H9 (cell line): ENCODE results near the gene FSIP2. TPM values are rescaled to one million over a fixed set of nuclear protein-coding genes. Genes with fewer than 3 reads are reported as not detected.

Source experiments
- DNase-seq: peaks from one replicate; pipeline ENCODE4 v3.0.0-alpha.2; 2017
- H2AFZ ChIP-seq: one replicate; pipeline ENCODE4 v1.6.1; 2013; ENCODE audit warnings: mild to moderate bottlenecking, low read length, control low read depth, moderate library complexity
- H2AK5ac ChIP-seq: 2 replicates; pipeline ENCODE4 v1.6.1; 2013; ENCODE audit warnings: low read length, control low read depth, mixed read lengths; ENCODE audit not compliant: insufficient read length
- H2BK120ac ChIP-seq: one replicate; pipeline ENCODE4 v1.6.1; 2013; ENCODE audit warnings: low read depth, mild to moderate bottlenecking, low read length, control low read depth, inconsistent platforms; ENCODE audit not compliant: poor library complexity, severe bottlenecking
- H2BK12ac ChIP-seq: 2 replicates; pipeline ENCODE4 v1.6.1; 2013; ENCODE audit warnings: low read length, control low read depth, mixed read lengths, low read depth; ENCODE audit not compliant: insufficient read length
- H2BK15ac ChIP-seq: 2 replicates; pipeline ENCODE4 v1.6.1; 2013; ENCODE audit warnings: low read depth, low read length, control low read depth
- H2BK20ac ChIP-seq: one replicate; pipeline ENCODE4 v1.6.1; 2013; ENCODE audit warnings: low read depth, mild to moderate bottlenecking, low read length, control low read depth, inconsistent platforms; ENCODE audit not compliant: poor library complexity, severe bottlenecking
- H2BK5ac ChIP-seq: 2 replicates; pipeline ENCODE4 v1.6.1; 2013; ENCODE audit warnings: low read length, control low read depth, mixed read lengths; ENCODE audit not compliant: insufficient read length
- H3K14ac ChIP-seq: 2 replicates; pipeline ENCODE4 v1.6.1; 2013; ENCODE audit warnings: low read length, control low read depth; ENCODE audit not compliant: insufficient read depth
- H3K18ac ChIP-seq: 2 replicates; pipeline ENCODE4 v1.6.1; 2013; ENCODE audit warnings: low read depth, mild to moderate bottlenecking, mixed read lengths, low read length, control low read depth; ENCODE audit not compliant: insufficient read length
- H3K23ac ChIP-seq: 2 replicates; pipeline ENCODE4 v1.6.1; 2013; ENCODE audit warnings: low read length, control low read depth, mixed read lengths, low read depth; ENCODE audit not compliant: insufficient read length
- H3K23me2 ChIP-seq: 2 replicates; pipeline ENCODE4 v1.6.1; 2013; ENCODE audit warnings: low read depth, mild to moderate bottlenecking, mixed read lengths, low read length, control low read depth; ENCODE audit not compliant: insufficient read length, poor library complexity, severe bottlenecking
- H3K27ac ChIP-seq: 2 replicates; pipeline ENCODE4 v1.5.1; 2013; ENCODE audit warnings: low read length, control low read depth, mixed read lengths, low read depth; ENCODE audit not compliant: insufficient read length
- H3K27me3 ChIP-seq: 2 replicates; pipeline ENCODE4 v1.6.1; 2013; ENCODE audit warnings: low read length, control low read depth, inconsistent platforms; ENCODE audit not compliant: insufficient read depth
- H3K4ac ChIP-seq: 2 replicates; pipeline ENCODE4 v1.6.1; 2013; ENCODE audit warnings: low read depth, mild to moderate bottlenecking, control low read depth, inconsistent platforms, low read length, moderate library complexity
- H3K4me1 ChIP-seq: 2 replicates; pipeline ENCODE4 v1.6.1; 2013; ENCODE audit warnings: low read length, control low read depth, inconsistent platforms; ENCODE audit not compliant: insufficient read depth
- H3K4me2 ChIP-seq: 2 replicates; pipeline ENCODE4 v1.6.1; 2013; ENCODE audit warnings: low read length, control low read depth, mixed read lengths; ENCODE audit not compliant: insufficient read length, insufficient read depth
- H3K56ac ChIP-seq: 2 replicates; pipeline ENCODE4 v1.6.1; 2013; ENCODE audit warnings: low read depth, mild to moderate bottlenecking, mixed read lengths, low read length, control low read depth; ENCODE audit not compliant: insufficient read length
- H3K79me1 ChIP-seq: 2 replicates; pipeline ENCODE4 v1.6.1; 2013; ENCODE audit warnings: low read depth, mild to moderate bottlenecking, moderate library complexity, low read length, control low read depth, inconsistent platforms; ENCODE audit not compliant: insufficient read depth, poor library complexity, severe bottlenecking
- H3K79me2 ChIP-seq: 2 replicates; pipeline ENCODE4 v1.6.1; 2013; ENCODE audit warnings: low read length, control low read depth, inconsistent platforms; ENCODE audit not compliant: insufficient read depth
- H3K9ac ChIP-seq: 2 replicates; pipeline ENCODE4 v1.6.1; 2013; ENCODE audit warnings: low read length, control low read depth, mixed read lengths; ENCODE audit not compliant: insufficient read length; ENCODE audit errors: extremely low read depth
- H3K9me3 ChIP-seq: one replicate; pipeline ENCODE4 v1.6.1; 2013; ENCODE audit warnings: low read depth, low read length, inconsistent platforms; ENCODE audit not compliant: control insufficient read depth
- H3T11ph ChIP-seq: one replicate; pipeline ENCODE4 v1.6.1; 2013; ENCODE audit warnings: mild to moderate bottlenecking, low read length, control low read depth, inconsistent platforms
- H4K20me1 ChIP-seq: one replicate; pipeline ENCODE4 v1.6.1; 2013; ENCODE audit not compliant: control insufficient read depth, insufficient read length, insufficient read depth
- H4K5ac ChIP-seq: 2 replicates; pipeline ENCODE4 v1.6.1; 2013; ENCODE audit warnings: low read depth, mild to moderate bottlenecking, mixed read lengths, low read length, control low read depth; ENCODE audit not compliant: insufficient read length
- H4K8ac ChIP-seq: replicated peaks from 2 replicates; pipeline ENCODE4 v1.6.1; 2013; ENCODE audit warnings: low read length, control low read depth, mixed read lengths, low read depth; ENCODE audit not compliant: insufficient read length
- H4K91ac ChIP-seq: 2 replicates; pipeline ENCODE4 v1.6.1; 2013; ENCODE audit warnings: low read depth, mild to moderate bottlenecking, moderate library complexity, mixed read lengths, low read length, control low read depth; ENCODE audit not compliant: insufficient read length
- H3K27ac Mint-ChIP-seq, 3 experiments: 2 replicates in 2 of 3; 3 replicates in 1 of 3; pipeline ENCODE4 v1.8.0; 2020 to 2021; ENCODE audit warnings: mixed read lengths in 3 of 3, mild to moderate bottlenecking in 1 of 3, moderate library complexity in 1 of 3
- H3K27me3 Mint-ChIP-seq: 2 replicates; pipeline ENCODE4 v1.8.0; 2021; ENCODE audit warnings: low read depth, mild to moderate bottlenecking, moderate library complexity, mixed read lengths
- H3K36me3 Mint-ChIP-seq, 3 experiments: 2 replicates in 2 of 3; 3 replicates in 1 of 3; pipeline ENCODE4 v1.8.0; 2020 to 2021; ENCODE audit warnings: low read depth in 3 of 3, mixed read lengths in 3 of 3; ENCODE audit not compliant: insufficient read depth in 1 of 3
- H3K4me1 Mint-ChIP-seq, 2 experiments: 2 replicates each; pipeline ENCODE4 v1.8.0; 2020; ENCODE audit warnings: mixed read lengths in 2 of 2
- H3K4me3 Mint-ChIP-seq, 2 experiments: 2 replicates in 1 of 2; 3 replicates in 1 of 2; pipeline ENCODE4 v1.8.0; 2020 to 2021; ENCODE audit warnings: mild to moderate bottlenecking in 2 of 2, mixed read lengths in 2 of 2, moderate library complexity in 1 of 2
- H3K9me3 Mint-ChIP-seq, 2 experiments: 2 replicates in 1 of 2; 3 replicates in 1 of 2; pipeline ENCODE4 v1.8.0; 2020; ENCODE audit warnings: mild to moderate bottlenecking in 2 of 2, mixed read lengths in 2 of 2, moderate library complexity in 1 of 2
- WGBS: extraction: QIAGEN DNeasy Blood & Tissue Kit; methylation state at CpG from one replicate; pipeline ENCODE4 v1.1.7; 2013; ENCODE audit warnings: missing lambda C conversion rate, low lambda C conversion rate, mixed read lengths; ENCODE audit not compliant: insufficient read length; ENCODE audit errors: extremely low coverage; 5-methylcytosine and 5-hydroxymethylcytosine counted together
- total RNA-seq: library from RNA; stranded (reverse); gene quantifications from 2 replicates; pipeline ENCODE4 v1.2.1, GENCODE V29; 2021
- TF ChIP-seq, protein P1 (sequence below): fragments of 200-600 bp; sonication (generic); conservative IDR thresholded peaks from 3 replicates; pipeline ENCODE4 v1.8.0; 2021; ENCODE audit warnings: antibody characterized with exemption, mild to moderate bottlenecking

FSIP2 gene
- total RNA-seq, 1 experiment from 2014 or later = 2.4 TPM

DNA sequence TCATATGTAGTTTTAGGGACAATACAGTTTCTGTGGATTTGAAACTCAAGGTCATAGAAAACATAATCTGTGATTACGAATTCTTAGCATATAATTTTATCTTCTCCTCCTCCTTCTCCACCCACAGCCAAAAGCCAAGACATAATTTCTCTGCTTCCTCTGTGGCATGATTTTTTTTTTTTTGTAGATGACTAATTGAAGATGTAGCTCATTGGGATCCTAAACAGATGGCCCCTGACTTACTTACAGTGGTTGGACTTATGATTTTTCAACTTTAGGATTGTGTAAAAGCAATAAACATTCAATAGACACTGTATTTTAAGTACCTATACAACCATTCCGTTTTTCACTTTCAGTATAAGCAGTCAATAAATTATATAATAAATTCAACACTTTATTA, 42.3 kb downstream of the FSIP2 start:
- no peak overlapping the region for H3K27ac ChIP-seq
- no peak overlapping the region for H2AK5ac ChIP-seq
- no peaks in the 10 kb centered on the region for H3K4me1 Mint-ChIP-seq
- no peak overlapping the region for H2BK5ac ChIP-seq
- H4K91ac ChIP-seq = no peak overlapping the region
- no peak overlapping the region for H3K4me2 ChIP-seq
- no peak overlapping the region for H3K56ac ChIP-seq
- H4K20me1 ChIP-seq = no peaks in the 10 kb centered on the region
- no peak overlapping the region for H3K27ac Mint-ChIP-seq
- H3K14ac ChIP-seq = no peak overlapping the region
- no peak overlapping the region for H2BK120ac ChIP-seq
- no peak overlapping the region for H4K8ac ChIP-seq
- no peak overlapping the region for H3K18ac ChIP-seq
- no peaks in the 10 kb centered on the region for H3K79me2 ChIP-seq
- no peaks in the 10 kb centered on the region for H3K4me1 ChIP-seq
- no CpG with 5 or more reads among the region's 2 CpGs for WGBS
- no peak overlapping the region for H2AFZ ChIP-seq
- H3K4ac ChIP-seq = no peak overlapping the region
- no peak overlapping the region for H2BK12ac ChIP-seq
- no peak overlapping the region for H2BK15ac ChIP-seq
- no peak overlapping the region for H4K5ac ChIP-seq
- no peak overlapping the region for H3T11ph ChIP-seq
- H2BK20ac ChIP-seq = no peak overlapping the region
- no peak overlapping the region for H3K9ac ChIP-seq
- H3K27me3 Mint-ChIP-seq = no peaks in the 10 kb centered on the region
- no peak for DNase-seq
- H3K27me3 ChIP-seq = no peaks in the 10 kb centered on the region
- no peaks in the 10 kb centered on the region for H3K23me2 ChIP-seq
- no peaks in the 10 kb centered on the region for H3K9me3 Mint-ChIP-seq
- TF ChIP-seq, protein P1, sequence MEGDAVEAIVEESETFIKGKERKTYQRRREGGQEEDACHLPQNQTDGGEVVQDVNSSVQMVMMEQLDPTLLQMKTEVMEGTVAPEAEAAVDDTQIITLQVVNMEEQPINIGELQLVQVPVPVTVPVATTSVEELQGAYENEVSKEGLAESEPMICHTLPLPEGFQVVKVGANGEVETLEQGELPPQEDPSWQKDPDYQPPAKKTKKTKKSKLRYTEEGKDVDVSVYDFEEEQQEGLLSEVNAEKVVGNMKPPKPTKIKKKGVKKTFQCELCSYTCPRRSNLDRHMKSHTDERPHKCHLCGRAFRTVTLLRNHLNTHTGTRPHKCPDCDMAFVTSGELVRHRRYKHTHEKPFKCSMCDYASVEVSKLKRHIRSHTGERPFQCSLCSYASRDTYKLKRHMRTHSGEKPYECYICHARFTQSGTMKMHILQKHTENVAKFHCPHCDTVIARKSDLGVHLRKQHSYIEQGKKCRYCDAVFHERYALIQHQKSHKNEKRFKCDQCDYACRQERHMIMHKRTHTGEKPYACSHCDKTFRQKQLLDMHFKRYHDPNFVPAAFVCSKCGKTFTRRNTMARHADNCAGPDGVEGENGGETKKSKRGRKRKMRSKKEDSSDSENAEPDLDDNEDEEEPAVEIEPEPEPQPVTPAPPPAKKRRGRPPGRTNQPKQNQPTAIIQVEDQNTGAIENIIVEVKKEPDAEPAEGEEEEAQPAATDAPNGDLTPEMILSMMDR = no peak
- H3K4me3 Mint-ChIP-seq = no peak overlapping the region
- no peaks in the 10 kb centered on the region for H3K79me1 ChIP-seq
- no peak overlapping the region for H3K23ac ChIP-seq
- no peaks in the 10 kb centered on the region for H3K9me3 ChIP-seq
- H3K36me3 Mint-ChIP-seq = no peaks in the 10 kb centered on the region; a peak in 1 of 7 replicates
